AML-193 (cell line): ENCODE data around the gene CYCS.
"Not testable (repeated sequence)": the region's sequence is repeated elsewhere in the genome, so short reads cannot be mapped to it uniquely, and the experiment has no call there.

Experiments
- DNase-seq, 2 experiments: peaks; one replicate each; lab custom pipeline; 2025; lab: John Stamatoyannopoulos, UW

The CYCS gene

DNA sequence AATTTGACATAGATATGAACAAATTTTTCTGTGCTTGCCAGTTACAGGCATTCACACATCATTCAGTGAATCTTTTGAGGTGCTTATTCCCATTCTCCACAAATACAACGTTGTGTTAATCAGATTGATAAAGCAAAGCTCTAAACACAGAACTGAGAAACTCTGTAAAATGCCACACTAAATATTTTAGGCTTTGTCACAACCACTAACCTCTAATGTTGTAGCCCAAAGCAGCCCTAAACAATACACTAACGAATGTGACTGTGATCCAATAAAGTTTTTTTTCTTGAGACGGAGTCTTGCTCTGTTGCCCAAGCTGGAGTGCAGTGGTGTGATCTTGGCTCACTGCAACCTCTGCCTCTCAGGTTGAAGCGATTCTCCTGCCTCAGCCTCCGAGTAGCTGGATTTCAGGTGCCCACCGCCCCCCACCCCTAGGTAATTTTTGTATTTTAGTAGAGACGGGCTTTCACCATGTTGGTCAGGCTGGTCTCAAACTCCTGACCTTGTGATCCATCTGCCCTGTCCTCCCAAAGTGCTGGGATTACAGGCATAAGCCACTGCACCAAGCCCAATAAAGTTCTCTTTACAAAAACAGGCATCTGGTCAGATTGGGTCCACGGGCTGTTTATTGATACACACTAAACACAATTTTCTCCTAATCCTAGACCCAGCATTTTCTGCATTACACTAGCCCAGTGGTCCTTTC is 6.9 kb downstream of the CYCS start:
- DNase-seq = no peak

DNA sequence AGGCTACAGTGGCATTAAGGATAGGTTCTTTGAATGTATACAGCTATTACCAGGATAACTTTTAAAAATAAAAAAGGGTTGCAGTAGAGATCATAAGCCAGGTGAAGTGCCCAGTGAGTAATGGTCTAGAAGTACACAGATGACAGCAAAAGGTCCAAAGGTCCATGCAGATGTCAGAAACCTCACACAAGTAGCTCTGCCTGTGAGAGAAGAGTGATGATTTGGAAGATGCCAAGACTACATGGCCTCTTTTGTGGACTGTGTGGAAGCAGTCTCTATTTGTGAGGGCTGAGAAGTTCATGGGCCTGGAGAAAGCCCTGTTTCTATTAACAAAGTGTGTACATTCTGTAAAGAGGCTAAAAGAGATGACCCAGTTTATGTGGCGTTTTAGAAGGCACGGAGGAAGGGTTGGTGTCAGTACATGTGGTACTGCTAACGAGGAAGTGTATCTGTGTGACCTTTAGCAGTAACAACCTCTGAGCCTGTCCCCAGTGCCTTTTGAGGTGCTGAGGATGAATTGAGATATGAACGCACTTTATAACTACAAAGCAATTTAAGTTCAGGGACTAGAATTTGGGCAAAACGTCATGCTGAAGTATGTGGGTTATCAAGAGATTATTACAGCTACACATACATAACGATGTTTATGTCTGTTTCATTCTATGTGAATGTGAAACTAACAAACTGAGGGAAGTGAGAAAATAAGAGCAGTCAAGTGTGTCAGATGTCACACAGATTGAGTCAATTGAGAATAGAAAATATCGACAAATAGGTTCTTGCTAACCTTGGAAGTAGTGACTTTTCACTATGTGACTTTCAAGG is 7.6 kb downstream of the CYCS start:
- DNase-seq = no peak

DNA sequence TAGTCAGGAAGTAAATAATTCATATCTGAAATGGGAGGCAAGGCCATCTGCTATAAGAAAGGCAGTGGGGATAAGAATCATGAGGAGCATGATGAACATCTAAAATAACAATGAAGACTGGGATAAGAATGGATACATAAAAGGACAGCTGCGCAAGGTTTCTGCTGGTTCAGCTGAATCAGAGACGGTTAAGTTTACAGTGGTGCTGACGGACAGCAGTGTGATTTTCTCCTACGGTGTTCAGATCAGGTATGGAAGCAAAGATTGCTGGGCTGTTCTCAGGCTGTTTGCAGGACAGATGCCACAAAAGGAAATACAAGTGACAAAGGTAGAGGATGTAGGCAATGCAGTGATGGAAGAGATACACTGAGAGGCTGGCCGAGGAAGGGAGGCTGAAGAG is 8.4 kb downstream of the CYCS start:
- no peak for DNase-seq

DNA sequence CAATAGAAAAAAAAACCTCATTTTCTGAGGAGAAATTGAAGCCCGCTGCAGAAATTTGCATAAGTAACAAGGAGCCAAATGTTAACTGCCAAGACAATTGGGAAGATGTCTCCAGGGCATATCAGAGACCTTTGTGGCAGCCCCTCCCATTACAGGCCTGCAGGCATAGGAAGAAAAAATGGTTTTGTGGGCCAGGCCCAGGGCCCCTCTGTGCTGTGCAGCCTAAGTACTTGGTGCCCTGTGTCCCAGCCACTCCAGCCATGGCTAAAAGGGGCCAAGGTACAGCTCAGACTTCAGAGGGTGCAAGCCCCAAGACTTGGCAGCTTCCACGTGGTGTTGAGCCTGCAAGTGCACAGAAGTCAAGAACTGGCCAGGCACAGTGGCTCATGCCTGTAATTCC is 14.5 kb downstream of the CYCS start:
- DNase-seq = not testable (repeated sequence)

DNA sequence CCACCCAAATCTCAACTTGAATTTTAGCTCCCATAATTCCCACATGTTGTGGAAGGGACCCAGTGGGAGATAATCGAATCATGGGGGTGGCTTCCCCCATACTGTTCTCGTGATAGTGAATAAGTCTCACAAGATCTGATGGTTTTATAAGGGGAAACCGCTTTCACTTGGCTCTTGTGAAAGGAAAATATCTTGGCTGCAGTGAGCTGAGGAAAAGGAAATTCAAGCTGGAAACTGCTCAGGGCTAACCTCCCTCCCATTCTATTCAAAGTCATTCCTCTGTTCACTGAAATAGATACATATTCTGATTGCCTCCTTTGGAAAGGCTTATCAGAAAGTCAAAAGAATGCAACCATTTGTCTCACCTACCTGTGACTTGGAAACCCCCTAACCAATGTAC is 15.8 kb downstream of the CYCS start:
- DNase-seq = no peak

DNA sequence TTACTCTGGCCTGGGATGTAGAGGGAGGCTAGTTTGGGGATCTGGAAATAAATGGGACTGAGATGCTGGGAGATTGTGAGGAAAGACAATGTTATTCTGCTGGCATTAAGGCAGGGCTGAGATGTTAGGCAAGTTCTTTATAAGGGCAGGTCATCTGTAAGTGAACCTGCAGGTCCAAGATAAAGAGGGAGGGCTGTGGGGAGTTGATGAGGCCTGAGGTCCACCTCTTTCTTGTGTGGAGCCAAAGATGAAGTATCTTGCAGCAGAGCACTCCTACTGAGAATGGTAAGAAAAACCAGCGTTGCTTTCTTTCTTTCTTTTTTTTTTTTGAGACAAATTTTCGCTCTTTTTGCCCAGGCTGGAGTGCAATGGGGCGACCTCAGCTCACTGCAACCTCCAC is 19.1 kb downstream of the CYCS start:
- DNase-seq = no peak

DNA sequence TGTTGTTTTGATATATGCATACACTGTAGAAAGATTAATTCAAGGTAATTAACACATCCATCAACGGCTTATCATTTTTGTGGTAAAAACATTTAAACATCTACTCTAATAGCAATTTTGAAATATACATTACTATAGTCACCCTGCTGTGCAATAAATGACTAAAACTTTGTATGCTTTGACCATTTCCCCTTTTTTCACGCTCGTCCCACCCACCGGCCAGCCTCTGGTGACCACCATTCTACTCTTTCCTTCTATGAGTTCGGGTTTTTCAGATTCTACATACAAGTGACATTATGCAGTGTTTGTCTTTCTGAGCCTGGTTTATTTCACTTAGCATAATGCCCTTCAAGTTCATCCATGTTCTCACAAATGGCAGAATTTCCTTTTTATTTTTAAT is 21.3 kb downstream of the CYCS start:
- DNase-seq = no peak

DNA sequence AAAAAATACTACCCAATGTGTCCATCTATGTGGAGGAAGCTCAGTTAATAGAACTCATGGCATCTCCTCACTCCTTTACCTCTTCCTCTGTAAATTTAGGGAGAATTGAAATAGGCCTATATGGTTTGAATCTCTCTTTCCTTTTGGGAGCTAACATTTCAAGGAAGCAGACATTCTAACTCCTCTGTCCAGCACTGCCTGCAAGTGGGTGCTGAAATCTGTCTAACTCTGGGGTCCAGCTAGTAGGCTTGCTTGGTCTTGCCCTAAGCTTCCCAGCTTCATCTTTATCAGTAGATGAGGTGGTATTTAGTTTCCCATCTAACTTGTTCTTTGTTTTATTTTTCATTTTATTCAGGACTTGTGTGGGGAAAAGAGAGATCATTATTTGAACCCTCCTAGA is 23.2 kb downstream of the CYCS start:
- no peak for DNase-seq

DNA sequence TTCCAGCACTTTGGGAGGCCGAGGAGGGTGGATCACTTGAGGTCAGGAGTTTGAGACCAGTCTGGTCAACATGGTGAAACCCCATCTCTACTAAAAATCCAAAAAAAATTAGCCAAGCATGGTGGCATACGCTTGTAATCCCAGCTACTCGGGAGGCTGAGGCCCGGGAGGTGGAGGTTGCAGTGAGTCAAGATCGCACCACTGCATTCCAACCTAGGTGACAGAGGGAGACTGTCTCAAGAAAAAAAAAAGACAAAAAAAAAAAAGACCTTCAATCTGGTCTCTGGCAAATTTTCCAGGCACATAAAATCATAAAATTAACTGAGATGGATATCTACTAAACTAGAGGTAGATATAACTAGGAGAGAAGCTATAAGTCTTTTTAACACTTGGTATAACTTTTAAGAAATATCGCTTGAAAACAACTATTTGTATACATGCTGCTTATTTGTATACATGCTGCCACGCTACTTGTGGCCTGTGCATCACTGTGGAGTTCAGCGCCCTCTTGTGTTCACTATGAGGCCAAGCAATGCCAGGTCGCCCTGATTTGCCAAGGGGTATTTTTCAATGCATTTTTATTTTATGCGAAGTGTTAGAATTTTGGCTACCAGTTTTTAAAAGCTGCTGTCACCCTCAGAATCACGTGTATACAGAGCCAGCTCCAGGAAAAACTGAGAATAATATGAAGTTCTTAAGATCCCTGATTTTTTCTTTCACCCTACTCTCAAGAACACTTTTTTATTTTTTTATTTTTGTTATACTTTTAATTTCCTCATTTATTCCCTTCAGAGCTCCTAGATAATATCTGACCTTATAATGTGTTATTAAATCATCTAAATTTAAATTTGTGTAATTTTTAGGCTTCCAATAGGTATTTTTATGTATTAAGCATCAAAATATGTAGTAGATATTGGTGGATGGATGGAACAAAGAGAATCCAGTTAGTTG is 26.7 kb downstream of the CYCS start:
- DNase-seq = peak; percentile 46 to 50

DNA sequence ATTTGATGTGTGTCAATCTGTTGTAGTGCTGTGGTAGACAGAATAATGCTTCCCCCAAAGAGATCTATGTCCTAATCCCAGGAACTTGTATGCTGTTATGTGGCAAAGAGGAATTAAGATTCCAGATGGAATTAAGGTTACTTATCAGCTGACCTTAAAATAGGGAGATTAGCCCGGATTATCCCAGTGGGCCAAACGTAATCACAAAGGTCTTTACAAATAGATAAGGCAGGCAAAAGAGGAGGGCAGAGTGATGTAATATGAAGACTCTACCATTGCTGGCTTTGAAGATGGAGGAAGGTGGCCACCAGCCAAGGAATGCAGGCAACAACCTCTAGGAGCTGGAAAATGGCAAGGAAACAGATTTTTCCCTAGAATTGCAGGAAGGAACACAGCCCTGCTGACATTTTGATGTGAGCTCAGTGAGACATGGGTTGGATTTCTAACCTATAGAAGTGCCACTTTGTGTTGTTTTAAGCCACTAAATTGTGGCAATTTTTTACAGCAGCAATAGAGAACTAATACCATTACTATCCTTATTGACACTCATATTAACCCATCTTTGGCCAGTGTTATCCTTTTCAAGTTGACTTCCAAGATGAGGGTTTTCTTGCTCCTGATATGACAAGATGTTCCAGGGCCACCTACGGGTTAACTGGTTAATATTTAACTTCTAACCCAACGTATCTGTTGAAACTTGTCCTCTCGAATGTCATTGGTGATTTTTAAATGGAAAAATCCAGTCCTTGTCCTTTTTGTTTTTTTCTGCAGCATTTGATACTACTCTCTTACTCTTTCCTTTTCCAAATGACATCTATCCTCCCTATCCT is 29.3 kb downstream of the CYCS start:
- DNase-seq = no peak

DNA sequence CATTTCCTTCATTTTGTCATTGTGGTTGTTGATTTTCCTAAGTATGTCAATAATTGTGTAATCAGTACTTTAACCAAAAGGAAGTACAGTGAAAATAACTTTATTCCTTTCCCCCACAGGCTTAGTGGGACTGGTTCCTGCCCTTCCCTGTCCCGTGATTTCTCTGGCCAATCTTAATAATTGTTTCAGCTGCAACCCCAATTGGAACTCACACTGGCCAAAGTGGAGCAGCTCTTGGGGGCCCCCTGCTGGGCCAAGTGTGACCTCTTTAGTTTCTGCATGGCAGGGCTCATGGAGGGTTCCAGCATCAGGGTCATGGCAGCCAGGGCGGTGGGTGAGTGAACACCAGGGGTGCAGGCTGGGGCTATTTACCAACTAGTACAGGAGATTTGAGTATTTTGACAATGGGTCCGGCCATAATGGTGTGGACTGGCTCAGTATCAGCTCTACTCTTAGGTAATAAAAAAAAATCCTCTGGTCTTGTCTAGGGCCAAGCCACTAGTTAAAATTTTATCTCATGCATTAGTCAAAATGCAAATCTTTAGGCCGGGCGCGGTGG is 31.7 kb downstream of the CYCS start:
- DNase-seq = peak; percentile 58 to 66

DNA sequence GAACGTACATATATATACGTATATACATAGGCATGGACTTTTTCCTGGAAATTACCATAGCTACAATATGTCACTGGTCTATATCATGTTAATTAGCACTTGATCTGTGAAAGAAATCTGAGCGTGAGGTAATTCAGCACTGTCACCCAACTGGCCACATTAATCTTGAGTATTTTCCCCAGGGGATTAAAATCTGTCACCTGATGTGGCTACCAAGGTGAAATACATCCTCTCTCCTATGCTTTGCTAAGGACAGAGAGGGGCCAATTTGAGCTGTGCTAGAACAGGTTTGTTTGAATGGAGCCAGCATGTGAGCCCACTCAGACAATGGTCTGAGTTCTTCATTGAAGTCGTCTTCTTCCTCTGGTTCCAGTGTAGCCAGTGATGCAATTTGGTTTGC is 33.3 kb downstream of the CYCS start:
- no peak for DNase-seq

DNA sequence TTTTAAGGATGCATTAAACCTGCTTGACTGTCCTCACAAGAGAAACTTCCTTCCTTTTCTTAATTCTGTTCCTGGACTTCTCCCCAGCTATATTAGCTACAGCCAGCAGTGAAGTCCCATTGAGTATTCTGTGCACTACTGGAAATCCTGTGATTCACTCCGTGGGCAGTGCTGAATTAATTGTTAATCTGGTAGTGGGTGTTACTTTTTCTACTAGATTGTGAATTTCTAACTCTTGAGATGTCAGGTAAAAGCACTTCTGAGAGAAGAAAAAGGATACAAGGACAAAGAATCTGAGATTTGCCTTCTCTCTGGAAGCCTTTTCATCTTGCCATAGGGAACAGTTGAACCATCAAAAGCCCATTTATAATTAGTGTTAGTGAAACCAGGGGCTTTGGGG is 33.9 kb downstream of the CYCS start:
- no peak for DNase-seq

DNA sequence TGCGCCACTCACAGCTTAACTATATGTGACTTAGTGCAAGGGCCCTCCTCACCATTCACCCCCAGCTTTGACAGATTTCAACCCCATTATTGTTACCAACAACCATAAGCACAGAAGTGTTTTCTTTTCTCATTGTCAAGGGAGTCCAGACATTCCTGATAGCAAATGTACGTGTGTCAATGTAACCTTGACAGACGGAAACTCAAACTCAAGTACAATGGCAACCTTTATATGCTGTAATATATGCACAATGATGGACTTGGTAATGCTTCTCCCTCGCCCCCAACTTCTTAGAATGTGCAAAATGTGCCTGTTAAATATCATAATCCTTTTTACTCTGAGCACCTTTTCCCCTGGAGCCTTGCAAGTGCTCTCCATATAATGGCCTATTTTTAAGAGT is 34.7 kb downstream of the CYCS start:
- DNase-seq = no peak

DNA sequence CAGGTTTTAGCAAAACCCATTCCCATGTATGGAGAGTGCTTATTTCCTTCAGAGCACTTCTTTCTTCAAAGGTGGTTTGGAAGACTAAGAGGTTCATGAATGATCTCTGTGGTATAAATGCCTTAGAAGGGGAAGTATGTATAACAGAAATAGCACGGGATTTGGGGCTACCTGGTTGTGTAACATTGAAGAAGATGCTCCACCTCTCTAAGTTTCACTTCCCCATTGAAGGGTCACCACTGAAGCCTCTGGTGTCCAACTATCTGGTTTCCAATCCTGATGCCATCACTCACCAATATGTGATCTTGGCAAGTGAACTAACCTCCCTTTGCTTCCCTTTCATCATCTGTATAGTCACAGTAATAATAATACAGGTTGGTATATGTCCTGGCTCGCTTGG is 37.2 kb downstream of the CYCS start:
- DNase-seq = peak; percentile 38 to 51

DNA sequence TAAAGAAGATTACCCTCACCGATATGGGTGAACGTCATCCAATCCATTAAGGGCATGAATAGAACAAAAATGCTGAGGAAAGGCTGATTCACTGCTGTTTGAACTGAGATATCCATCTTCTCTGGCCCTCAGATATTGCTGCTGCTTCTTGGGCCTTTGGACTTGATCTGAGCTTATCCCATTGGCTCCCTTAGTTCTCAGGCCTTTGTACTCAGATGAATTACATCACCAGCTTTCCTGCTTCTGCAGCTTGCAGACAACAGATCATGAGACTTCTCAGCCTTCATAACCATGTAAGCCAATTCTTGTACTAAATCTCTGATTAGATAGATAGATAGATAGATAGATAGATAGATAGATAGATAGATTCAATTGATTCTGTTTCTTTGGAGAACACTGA is 40.2 kb downstream of the CYCS start:
- no peak for DNase-seq

DNA sequence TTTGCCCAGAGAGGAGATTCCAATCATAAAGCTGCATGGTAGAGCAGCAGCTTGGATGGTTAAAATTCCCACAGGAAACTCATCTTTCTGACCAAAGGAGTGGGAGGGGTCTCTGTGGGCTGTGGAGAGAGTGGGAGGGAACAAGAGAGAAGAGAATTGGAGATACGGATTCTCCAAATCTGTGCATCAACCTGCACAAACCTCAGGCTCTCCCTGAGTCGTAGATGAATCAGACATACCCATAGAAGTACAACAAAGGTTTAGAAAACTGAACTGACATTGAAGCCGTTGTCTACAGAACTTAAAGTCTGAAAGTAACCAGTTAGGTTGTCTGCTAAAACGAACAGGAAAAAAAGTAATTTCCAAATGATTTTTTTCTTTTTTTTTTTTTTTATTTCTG is 41.9 kb downstream of the CYCS start:
- DNase-seq = no peak

DNA sequence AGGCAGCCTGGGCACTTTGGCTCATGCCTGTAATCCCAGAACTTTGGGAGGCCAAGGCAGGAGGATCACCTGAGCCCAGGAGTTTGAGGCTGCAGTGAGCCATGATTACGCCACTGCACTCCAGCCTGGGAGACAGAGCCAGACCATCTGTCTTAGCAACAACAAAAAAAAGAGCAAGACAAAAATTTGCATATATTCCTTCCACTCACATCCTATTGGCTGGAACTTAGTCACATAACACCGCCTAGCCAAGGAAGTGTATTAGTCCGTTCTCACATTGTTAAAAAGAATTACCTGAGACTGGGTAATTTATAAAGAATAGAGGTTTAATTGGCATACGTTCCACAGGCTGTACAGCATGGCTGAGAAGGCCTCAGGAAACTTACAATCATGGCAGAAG is 43.0 kb downstream of the CYCS start:
- DNase-seq = not testable (repeated sequence)

DNA sequence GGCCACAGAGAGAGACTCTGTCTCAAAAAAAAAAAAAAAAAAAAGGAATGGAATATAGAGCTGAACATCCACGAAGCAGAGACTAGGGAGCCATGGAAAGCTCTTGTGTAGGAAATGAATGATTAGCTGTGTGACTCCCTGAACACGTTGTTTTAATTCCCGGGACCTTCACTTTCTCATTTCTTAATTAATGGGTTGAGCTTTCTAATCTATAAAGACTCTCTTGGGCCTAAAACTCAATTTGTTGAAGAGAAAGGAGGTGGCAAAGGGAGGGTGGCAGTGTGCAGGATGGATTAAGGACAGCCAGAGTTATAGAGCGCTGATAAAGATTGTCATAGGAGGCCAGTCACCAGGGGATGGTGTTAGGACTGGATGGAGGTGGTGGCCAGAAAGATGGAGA is 48.0 kb downstream of the CYCS start:
- no peak for DNase-seq

DNA sequence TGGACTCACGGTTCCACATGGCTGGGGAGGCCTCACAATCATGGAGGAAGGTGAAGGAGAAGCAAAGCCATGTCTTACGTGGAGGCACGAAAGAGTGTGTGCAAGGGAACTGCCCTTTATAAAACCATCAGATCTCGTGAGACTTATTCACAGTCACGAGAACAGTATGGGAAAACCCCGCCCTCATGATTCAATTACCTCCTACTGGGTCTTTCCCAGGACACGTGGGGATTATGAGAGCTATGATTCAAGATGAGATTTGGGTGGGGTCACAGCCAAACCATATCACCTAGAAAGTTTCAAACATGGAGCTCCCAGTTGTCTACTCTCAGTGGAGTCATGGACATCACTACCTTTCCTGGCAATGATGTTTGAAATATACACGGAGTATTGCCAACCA is 49.6 kb downstream of the CYCS start:
- DNase-seq = no peak

DNA sequence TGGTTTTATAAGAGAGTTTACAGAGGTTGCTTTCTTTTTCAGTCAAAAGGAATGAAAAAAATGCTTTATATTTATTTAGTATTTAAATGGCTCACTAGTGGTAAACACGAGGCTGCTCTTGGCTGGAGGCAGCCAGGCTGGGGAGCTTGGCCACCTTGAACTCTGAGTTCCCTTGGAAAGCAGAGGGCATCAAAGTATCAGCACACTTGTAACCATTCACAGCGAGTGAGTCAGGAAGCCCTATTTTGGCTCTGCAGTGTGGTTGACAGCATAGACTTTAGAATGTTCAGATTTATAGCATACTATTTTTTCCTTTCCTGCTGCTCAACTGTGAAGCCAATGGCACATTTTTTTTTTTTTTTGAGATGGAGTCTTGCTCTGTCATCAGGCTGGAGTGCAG is 51.6 kb downstream of the CYCS start:
- no peak for DNase-seq
